HepG2 (cell line): ENCODE measurements around the gene FLRT2. TPM values are rescaled to one million over a fixed set of nuclear protein-coding genes. Genes with fewer than 3 reads are reported as not detected.

Source experiments
- ATAC-seq: fragments of 200-7000 bp; cut with Tn5 transposase; 3 replicates; pipeline ENCODE4 v1.9.1; 2020; ENCODE audit warnings: mild to moderate bottlenecking, moderate library complexity
- BruUV-seq: library from RNA; stranded (reverse); fragments of 400-500 nt; replicated peaks from 2 replicates; lab custom pipeline; 2021; lab: Mats Ljungman, UMichigan
- CTCF ChIA-PET: fragments of 300-600 bp; formaldehyde crosslinking; extraction: SDS; loops from one replicate; lab custom pipeline; 2021; ENCODE audit warnings: low total read pairs, inconsistent platforms, low intra/inter-chr PET ratio; lab: Yijun Ruan, JAX
- POLR2A ChIA-PET: fragments of 350-600 bp; sonication (Branson Sonifier 250); formaldehyde crosslinking; loops from one replicate; lab custom pipeline; 2020; ENCODE audit warnings: antibody characterized with exemption, inconsistent platforms; lab: Yijun Ruan, JAX
- DNase-seq: peaks from one replicate; pipeline ENCODE4 v3.0.0-alpha.2; 2015; ENCODE audit warnings: low spot score
- FAIRE-seq: peaks from 3 replicates; lab custom pipeline; 2011; peaks lifted over from hg19 to GRCh38; lab: Jason Lieb, UNC
- H2AFZ ChIP-seq: one replicate; pipeline ENCODE4 v1.6.1; 2011; ENCODE audit warnings: low read length, inconsistent platforms
- H3K27ac ChIP-seq: fragments of 300-600 bp; 3 replicates; pipeline ENCODE4 v1.8.0; 2011; ENCODE audit warnings: mixed run types, mild to moderate bottlenecking, mixed read lengths, low read length, inconsistent platforms; ENCODE audit not compliant: insufficient read depth; ENCODE audit errors: extremely low read length
- H3K27me3 ChIP-seq, 2 experiments: fragments of 200-600 bp in 1 of 2; 2 replicates in 1 of 2; 3 replicates in 1 of 2; pipeline versions ENCODE4 v1.6.0 to v1.8.0; 2011; ENCODE audit warnings: low read length in 2 of 2, mild to moderate bottlenecking in 2 of 2, moderate library complexity in 2 of 2, inconsistent platforms in 1 of 2; ENCODE audit not compliant: insufficient read depth in 2 of 2, control insufficient read depth in 1 of 2
- H3K36me3 ChIP-seq, 2 experiments: fragments of 200-600 bp in 1 of 2; replicated peaks in 1 of 2; 2 replicates in 1 of 2; 3 replicates in 1 of 2; pipeline versions ENCODE4 v1.5.1 to v1.8.0; 2011; ENCODE audit warnings: low read length in 2 of 2, inconsistent platforms in 1 of 2; ENCODE audit not compliant: insufficient read depth in 2 of 2, control insufficient read depth in 1 of 2
- H3K4me1 ChIP-seq: 2 replicates; pipeline ENCODE4 v1.5.1; 2012; ENCODE audit warnings: low read length, inconsistent platforms; ENCODE audit not compliant: insufficient read depth
- H3K4me2 ChIP-seq: 2 replicates; pipeline ENCODE4 v1.6.0; 2011; ENCODE audit warnings: low read depth, low read length, inconsistent platforms
- H3K4me3 ChIP-seq, 3 experiments: fragments of 200-600 bp in 1 of 3; sonication (generic), shearing (Covaris generic) in 1 of 3; replicated peaks in 1 of 3; 2 replicates each; pipeline ENCODE4 v1.5.1; 2011 to 2016; ENCODE audit warnings: low read length in 3 of 3, inconsistent platforms in 2 of 3, low read depth in 2 of 3, mild to moderate bottlenecking in 2 of 3, control low read depth in 1 of 3, mixed read lengths in 1 of 3; ENCODE audit not compliant: insufficient read depth in 1 of 3
- H3K79me2 ChIP-seq: one replicate; pipeline ENCODE4 v1.6.1; 2011; ENCODE audit warnings: low read length, inconsistent platforms; ENCODE audit not compliant: insufficient read depth
- H3K9ac ChIP-seq: 2 replicates; pipeline ENCODE4 v1.6.0; 2011; ENCODE audit warnings: mild to moderate bottlenecking, low read depth, low read length, inconsistent platforms; ENCODE audit not compliant: insufficient read depth
- H3K9me3 ChIP-seq: 2 replicates; pipeline ENCODE4 v1.5.1; 2012; ENCODE audit warnings: mild to moderate bottlenecking, low read length
- H4K20me1 ChIP-seq: 2 replicates; pipeline ENCODE4 v1.6.0; 2011; ENCODE audit warnings: inconsistent platforms, mild to moderate bottlenecking, low read length, moderate library complexity; ENCODE audit not compliant: insufficient read depth
- HNRNPL ChIP-seq: fragments of 200-400 bp; formaldehyde crosslinking; IDR thresholded peaks from 2 replicates; pipeline ENCODE4 v1.6.1; 2017; ENCODE audit warnings: mild to moderate bottlenecking, low read depth, low read length
- MEF2D ChIP-seq: sonication (generic); formaldehyde crosslinking; IDR thresholded peaks from 2 replicates; pipeline ENCODE4 v1.5.1; 2020; ENCODE audit warnings: mild to moderate bottlenecking, missing genetic modification reagents
- ZNF367 ChIP-seq: sonication (generic); formaldehyde crosslinking; IDR thresholded peaks from 2 replicates; pipeline ENCODE4 v1.4.0; 2020; ENCODE audit warnings: missing genetic modification reagents, borderline replicate concordance
- ZNF609 ChIP-seq: sonication (generic); formaldehyde crosslinking; IDR thresholded peaks from 2 replicates; pipeline ENCODE4 v1.4.0; 2020; ENCODE audit warnings: mild to moderate bottlenecking, missing genetic modification reagents, borderline replicate concordance
- WGBS: methylation state at CpG from one replicate; pipeline ENCODE4 v1.1.6; 2017; ENCODE audit warnings: low lambda C conversion rate; 5-methylcytosine and 5-hydroxymethylcytosine counted together
- in situ Hi-C: cut with HindIII; loops from 2 replicates; pipeline ENCODE4 v1.10.0; 2017; ENCODE audit warnings: low pct_unique_long_range_greater_than_20kb; ENCODE audit not compliant: extremely low pct_ligation_motif_present
- intact Hi-C: fragments of 100-400 bp; cut with micrococcal nuclease; formaldehyde crosslinking; loops from one replicate; pipeline ENCODE4 v1.10.0; 2022; ENCODE audit not compliant: unreplicated experiment
- polyA plus RNA-seq, 8 experiments: library from polyadenylated mRNA; depleted of rRNA in 3 of 8; stranded (reverse) in 7 of 8; unstranded in 1 of 8; fragments of >200 nt; fragmentation: Illumina TruSeq in 4 of 8; extraction: Trizol in 4 of 8; gene quantifications; 2 replicates each; pipeline versions ENCODE4 v1.2.1 to v1.2.3, GENCODE V29; 2011 to 2016; ENCODE audit warnings: low read depth in 4 of 8, missing spikeins in 1 of 8, mixed read lengths in 1 of 8; ENCODE audit not compliant: insufficient read depth in 1 of 8
- total RNA-seq, 5 experiments: library from RNA; depleted of rRNA; stranded (reverse); fragments of >200 nt; fragmentation: Illumina TruSeq; extraction: Trizol; gene quantifications; 2 replicates each; pipeline ENCODE4 v1.2.3, GENCODE V29; 2016; ENCODE audit warnings: low read depth in 1 of 5

Gene FLRT2
- total and polyA plus RNA-seq, 2 of the 13 experiments (the other 11 are each of a cell fraction or from before 2014, with no cell fraction given): not detected

- no peak overlapping the region for H3K4me3 ChIP-seq
- H3K4me1 ChIP-seq: no peaks in the 10 kb centered on the region
- H3K9ac ChIP-seq: no peak overlapping the region
- H3K9me3 ChIP-seq: peaks cover 35% of the 10 kb centered on the region
- H3K36me3 ChIP-seq: no peaks in the 10 kb centered on the region
- DNase-seq: no peak
- TF ChIP-seq HNRNPL (no peak), ZNF367 (CRISPR knock-in tag) (no peak), MEF2D (CRISPR knock-in tag) (no peak), ZNF609 (CRISPR knock-in tag) (no peak)
- CTCF ChIA-PET: no interaction called here
- in situ Hi-C loops: no loop called here
- no peak for FAIRE-seq
- POLR2A ChIA-PET: no interaction called here
- ATAC-seq: no peak
- no peak overlapping the region for H2AFZ ChIP-seq
- no peaks in the 10 kb centered on the region for H3K79me2 ChIP-seq
- H3K4me2 ChIP-seq: no peak overlapping the region
- BruUV-seq: no TSS peak
- H3K27me3 ChIP-seq: no peaks in the 10 kb centered on the region
- 1% methylated on average over 3 of the region's 3 CpGs for WGBS
- no peak overlapping the region for H3K27ac ChIP-seq
- H4K20me1 ChIP-seq: no peaks in the 10 kb centered on the region
- intact Hi-C loops: no loop called here
Measured at GRCh38 chr14:85565862-85566296, 35.9 kb downstream of the FLRT2 start.
